GM12878 (cell line): ENCODE results near the gene PINK1. TPM values are rescaled to one million over a fixed set of nuclear protein-coding genes. Genes with fewer than 3 reads are reported as not detected.

Source experiments
- ATAC-seq: fragments of 200-7000 bp; cut with Tn5 transposase; 3 replicates; pipeline ENCODE4 v1.9.1; 2020; ENCODE audit warnings: mild to moderate bottlenecking, moderate library complexity
- BruUV-seq: library from RNA; stranded (reverse); fragments of 400-500 nt; replicated peaks from 2 replicates; lab custom pipeline; 2021; lab: Mats Ljungman, UMichigan
- CTCF ChIA-PET: fragments of 300-600 bp; sonication (Branson Sonifier 250); formaldehyde crosslinking; extraction: SDS; loops from one replicate; lab custom pipeline; 2021; ENCODE audit warnings: inconsistent platforms; lab: Yijun Ruan, JAX
- POLR2A ChIA-PET: fragments of 350-600 bp; formaldehyde crosslinking; extraction: SDS; loops from one replicate; lab custom pipeline; 2021; ENCODE audit warnings: inconsistent platforms; lab: Charles Lee
- RAD21 ChIA-PET: fragments of 300-600 bp; sonication (Branson Sonifier 250); formaldehyde crosslinking; loops from one replicate; lab custom pipeline; 2023; ENCODE audit warnings: antibody characterized with exemption; ENCODE audit not compliant: unreplicated experiment; lab: Charles Lee
- SMC1A ChIA-PET: fragments of 300-600 bp; sonication (Branson Sonifier 250); formaldehyde crosslinking; loops from one replicate; lab custom pipeline; 2023; ENCODE audit not compliant: unreplicated experiment, uncharacterized antibody; lab: Charles Lee
- DNase-seq: peaks from one replicate; pipeline ENCODE4 v3.0.0-alpha.2; 2011; ENCODE audit warnings: low read depth, low spot score
- FAIRE-seq: peaks from 3 replicates; lab custom pipeline; 2011; peaks lifted over from hg19 to GRCh38; lab: Jason Lieb, UNC
- H2AFZ ChIP-seq: 2 replicates; pipeline ENCODE4 v1.6.0; 2011; ENCODE audit warnings: low read depth, low read length, control low read depth; ENCODE audit not compliant: control insufficient read depth
- H3K27ac ChIP-seq: 2 replicates; pipeline ENCODE4 v1.5.1; 2011; ENCODE audit warnings: control low read depth; ENCODE audit not compliant: control insufficient read depth, insufficient read depth
- H3K27me3 ChIP-seq, 2 experiments: replicated peaks in 1 of 2; 2 replicates each; pipeline versions ENCODE4 v1.6.0 to v1.6.1; 2011; ENCODE audit warnings: low read length in 1 of 2; ENCODE audit not compliant: control insufficient read depth in 2 of 2, insufficient read depth in 2 of 2
- H3K36me3 ChIP-seq, 2 experiments: 2 replicates each; pipeline ENCODE4 v1.5.1; 2011; ENCODE audit warnings: low read length in 1 of 2; ENCODE audit not compliant: control insufficient read depth in 2 of 2, insufficient read depth in 2 of 2
- H3K4me1 ChIP-seq: 2 replicates; pipeline ENCODE4 v1.6.1; 2011; ENCODE audit warnings: mild to moderate bottlenecking, low read length, moderate library complexity, mixed read lengths; ENCODE audit not compliant: control insufficient read depth, insufficient read depth
- H3K4me2 ChIP-seq: 2 replicates; pipeline ENCODE4 v1.6.0; 2011; ENCODE audit warnings: control low read depth; ENCODE audit not compliant: control insufficient read depth, insufficient read depth
- H3K4me3 ChIP-seq: fragments of 200-600 bp; sonication (generic); 2 replicates; pipeline ENCODE4 v1.5.1; 2016
- H3K79me2 ChIP-seq: 2 replicates; pipeline ENCODE4 v1.6.0; 2011; ENCODE audit warnings: low read length; ENCODE audit not compliant: control insufficient read depth, insufficient read depth
- H3K9ac ChIP-seq: 2 replicates; pipeline ENCODE4 v1.8.0; 2011; ENCODE audit warnings: low read length, control low read depth, mixed read lengths; ENCODE audit not compliant: control insufficient read depth, insufficient read depth
- H3K9me3 ChIP-seq: replicated peaks from 3 replicates; pipeline ENCODE4 v1.5.1; 2011; ENCODE audit warnings: mild to moderate bottlenecking, low read length; ENCODE audit not compliant: control insufficient read depth, insufficient read depth
- H4K20me1 ChIP-seq: 2 replicates; pipeline ENCODE4 v1.6.0; 2011; ENCODE audit not compliant: control insufficient read depth, insufficient read depth
- EP300 ChIP-seq, 2 experiments: fragments of 150-350 bp in 1 of 2; IDR thresholded peaks; 2 replicates each; pipeline ENCODE4 v1.6.1; 2011 to 2012; ENCODE audit warnings: low read depth in 2 of 2, low read length in 2 of 2, borderline replicate concordance in 1 of 2, improper control_type of control experiment in 1 of 2, inconsistent platforms in 1 of 2; ENCODE audit not compliant: control insufficient read depth in 1 of 2
- NR2C1 ChIP-seq: fragments of 450-650 bp; IDR thresholded peaks from 2 replicates; pipeline ENCODE4 v1.6.1; 2017; ENCODE audit warnings: antibody characterized with exemption, mild to moderate bottlenecking, moderate library complexity
- WGBS: methylation state at CpG from one replicate; pipeline ENCODE4 v1.1.6; 2016; ENCODE audit warnings: low lambda C conversion rate; ENCODE audit not compliant: insufficient replicate concordance, insufficient coverage; ENCODE audit errors: missing lambda C conversion rate; 5-methylcytosine and 5-hydroxymethylcytosine counted together
- in situ Hi-C: fragments of 300-500 bp; cut with MboI; formaldehyde crosslinking; loops from 9 replicates; pipeline ENCODE4 v1.14.3; 2018; ENCODE audit warnings: mixed read lengths
- intact Hi-C: fragments of 100-400 bp; cut with micrococcal nuclease; formaldehyde crosslinking; loops from one replicate; pipeline ENCODE4 v1.14.2; 2022; ENCODE audit not compliant: unreplicated experiment
- polyA plus RNA-seq, 11 experiments: library from polyadenylated mRNA; depleted of rRNA in 4 of 11; unstranded in 6 of 11; stranded (reverse) in 5 of 11; fragments of >200 nt; fragmentation: Nextera tagmentation in 4 of 11; fragmentation: Illumina TruSeq in 1 of 11; extraction: Ambion mirVana in 4 of 11; extraction: Trizol in 1 of 11; gene quantifications; 1 replicate in 1 of 11; 2 replicates in 10 of 11; pipeline versions ENCODE4 v1.2.1 to v1.2.3, GENCODE V29; 2011 to 2016; ENCODE audit warnings: inconsistent platforms in 2 of 11, missing spikeins in 2 of 11, low read depth in 1 of 11
- total RNA-seq, 4 experiments: library from RNA; depleted of rRNA in 3 of 4; stranded (reverse); fragments of >200 nt in 3 of 4; fragmentation: Illumina TruSeq in 1 of 4; extraction: Trizol in 1 of 4; gene quantifications; 2 replicates each; pipeline versions ENCODE4 v1.2.1 to v1.2.3, GENCODE V29; 2013 to 2021

Gene PINK1
- total and polyA plus RNA-seq, 10 of the 15 experiments (the other 5 are each of a cell fraction or from before 2014, with no cell fraction given): 0.42 to 4.4 (median 1.9) TPM; not detected in 1

GRCh38 chr1:20698195-20698910 lies 65.1 kb downstream of the PINK1 start (continued):
- TF ChIP-seq EP300 (IDR thresholded peaks at IDR 0.05; ENCODE audit: borderline replicate concordance in 1 of 2, control insufficient read depth in 1 of 2, low read depth in 2 of 2, low read length in 2 of 2): no peak
- no peak for TF ChIP-seq NR2C1

DNA sequence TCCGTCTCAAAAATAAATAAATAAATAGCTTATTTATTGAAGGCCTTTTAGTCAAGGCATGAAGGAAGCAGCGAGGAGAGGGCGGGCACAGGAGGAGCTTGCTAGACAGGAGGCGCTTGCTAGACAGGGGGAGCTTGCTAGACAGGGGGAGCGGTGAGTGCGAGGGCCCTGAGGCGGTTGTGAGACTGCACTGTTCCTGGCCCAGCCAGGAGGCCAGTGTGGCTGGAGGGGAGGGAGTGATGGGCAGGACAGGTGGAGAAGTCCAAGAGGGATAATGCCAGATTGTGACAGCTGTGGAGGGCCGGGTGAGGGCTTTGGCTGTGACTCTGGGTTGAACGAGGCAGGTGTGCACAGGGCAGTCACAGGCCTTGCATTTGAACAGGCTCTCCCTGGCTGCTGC lies 66.3 kb downstream of the PINK1 start:
- CTCF ChIA-PET: interaction anchor here (0.6 to 3.3 kb wide), 4 partner anchors 20 to 791 kb away, joined by 3 to 14 read pairs (median 7); partner anchors contain the start of gene SH2D5

More for the DNA sequence above, 66.3 kb downstream of the PINK1 start:
- Histone ChIP-seq H3K27me3 (no peaks in the 10 kb centered on the region), H3K27ac (no peak overlapping the region), H3K36me3 (no peaks in the 10 kb centered on the region), H3K4me2 (no peak overlapping the region), H3K9ac (no peak overlapping the region), H2AFZ (no peak overlapping the region), H3K4me3 (no peak overlapping the region), H3K4me1 (peaks cover 6% of the 10 kb centered on the region), H3K79me2 (no peaks in the 10 kb centered on the region), H4K20me1 (no peaks in the 10 kb centered on the region), H3K9me3 (no peaks in the 10 kb centered on the region)
- ChIA-PET RAD21 (interaction anchor here (1.1 to 1.2 kb wide), 2 partner anchors 288 to 669 kb away, joined by 3 read pairs; no protein-coding TSS in a partner anchor), SMC1A (interaction anchor here (2.2 kb wide), 1 partner anchor 495 kb away, joined by 13 read pairs; no protein-coding TSS in a partner anchor), POLR2A (no interaction called here)
- FAIRE-seq (no peak), DNase-seq (no peak), ATAC-seq (no peak)
- in situ Hi-C loops: loop anchor here (5.0 kb wide), 1 partner anchor 493 kb away; no protein-coding TSS in a partner anchor
- BruUV-seq: no TSS peak
- TF ChIP-seq NR2C1: no peak
- intact Hi-C loops: loop anchor here (10.0 kb wide), 1 partner anchor 285 kb away; no protein-coding TSS in a partner anchor
- WGBS: 68% methylated on average over 9 of the region's 9 CpGs
